Activated naive CD4-positive, alpha-beta T cell (primary cell): ENCODE results near the gene DZANK1.
"Not testable (repeated sequence)": the region's sequence is repeated elsewhere in the genome, so short reads cannot be mapped to it uniquely, and the experiment has no call there.

ENCODE experiments used
- DNase-seq, 4 experiments: peaks; one replicate each; lab custom pipeline; 2025; lab: John Stamatoyannopoulos, UW

DZANK1 gene

DNA sequence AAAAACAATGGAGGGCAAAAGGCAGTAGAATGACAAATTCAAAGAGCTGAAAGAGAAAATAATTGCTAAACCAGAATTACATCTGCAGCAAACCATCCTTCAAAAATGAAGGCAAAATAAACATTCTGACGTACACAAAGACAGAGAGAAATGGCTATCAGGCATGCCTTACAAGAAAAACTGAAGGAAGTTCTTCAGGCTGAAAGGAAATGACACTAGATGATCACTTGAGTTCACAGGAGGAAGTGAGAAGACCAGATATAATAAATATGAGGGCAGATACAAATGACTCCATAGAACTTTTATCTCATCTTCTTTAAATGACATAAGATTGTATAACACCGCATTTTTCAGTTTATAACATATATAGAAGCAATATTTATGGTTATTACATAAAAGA is 30.0 kb downstream of the DZANK1 start:
- no peak for DNase-seq

DNA sequence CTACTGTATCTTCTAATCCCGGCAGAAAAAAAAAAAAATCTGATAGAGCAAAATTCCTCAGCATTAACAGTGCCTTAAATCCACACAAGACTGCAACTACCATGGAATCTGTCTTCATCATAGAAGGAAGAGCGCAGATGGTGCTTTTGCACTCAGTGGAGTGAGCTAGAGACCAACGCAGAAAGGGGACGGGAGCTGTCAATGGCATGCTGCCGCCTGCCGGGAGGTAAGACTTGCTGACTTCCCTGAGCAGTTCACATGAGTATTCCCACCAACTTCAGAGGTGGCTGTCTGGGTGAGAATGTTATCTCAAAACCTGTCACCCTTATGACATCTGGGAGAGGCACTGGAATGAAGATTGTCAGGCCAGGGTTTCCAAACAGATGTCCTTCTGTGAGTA is 35.6 kb downstream of the DZANK1 start:
- no peak for DNase-seq

DNA sequence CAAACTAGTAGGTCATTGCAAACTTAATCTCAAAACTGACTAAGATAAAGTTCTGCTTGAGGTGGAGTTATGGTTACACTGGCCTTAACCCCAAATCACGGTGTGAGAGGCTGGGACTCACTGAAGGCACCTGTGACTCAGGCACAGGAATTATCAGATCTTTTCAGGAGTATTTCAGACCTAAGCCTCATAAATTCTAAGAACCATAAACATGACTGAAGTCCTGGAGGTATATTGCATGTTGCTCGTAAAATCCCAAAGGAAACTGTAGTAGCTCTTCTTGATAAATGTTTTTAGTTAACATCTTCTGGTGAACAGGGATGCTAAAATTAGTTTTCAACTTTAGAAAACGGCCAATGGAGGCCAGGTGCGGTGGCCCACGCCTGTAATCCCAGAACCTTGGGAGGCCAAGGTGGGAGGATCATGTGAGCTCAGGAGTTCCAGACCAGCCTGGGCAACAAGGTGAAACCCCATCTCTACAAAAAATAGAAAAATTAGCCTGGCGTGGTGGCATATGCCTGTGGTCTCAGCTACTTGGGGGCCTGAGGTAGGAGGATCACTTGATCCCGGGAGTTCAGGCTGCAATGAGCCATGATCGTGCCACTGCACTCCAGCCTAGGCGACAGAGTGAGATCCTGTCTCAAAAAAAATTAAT is 36.5 kb downstream of the DZANK1 start:
- no peak for DNase-seq

DNA sequence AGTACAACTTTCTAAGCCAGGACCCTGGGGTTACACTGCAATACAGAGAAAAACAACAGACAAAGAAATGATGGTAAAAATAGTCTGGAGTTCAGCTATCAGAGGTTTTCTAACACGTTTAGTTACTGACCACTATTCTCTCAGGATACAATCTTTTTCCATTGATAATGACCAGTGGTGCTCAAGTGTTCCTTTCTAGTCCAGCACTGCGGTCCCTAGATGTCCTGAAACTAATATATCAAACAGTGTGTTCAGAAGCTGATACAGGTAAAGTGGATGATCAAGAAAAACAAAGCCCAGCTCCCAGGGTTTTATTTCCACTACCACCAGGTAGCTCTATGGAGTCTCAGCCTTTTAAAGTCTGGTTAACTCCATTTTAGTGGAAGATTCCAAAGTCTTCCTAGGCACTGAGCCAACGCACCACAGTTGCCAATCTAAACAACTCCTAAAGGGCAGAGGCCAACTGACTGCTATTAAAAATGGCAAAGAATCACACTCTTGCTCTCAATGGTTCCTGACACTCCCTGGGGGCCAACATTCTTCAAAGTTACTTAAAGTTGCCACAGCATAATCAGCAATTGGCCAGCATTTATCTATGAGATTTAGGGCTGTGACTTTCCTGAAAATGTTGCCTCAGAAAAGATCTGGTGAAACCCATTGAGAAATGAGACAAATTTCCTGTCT is 38.2 kb downstream of the DZANK1 start:
- DNase-seq = no peak

DNA sequence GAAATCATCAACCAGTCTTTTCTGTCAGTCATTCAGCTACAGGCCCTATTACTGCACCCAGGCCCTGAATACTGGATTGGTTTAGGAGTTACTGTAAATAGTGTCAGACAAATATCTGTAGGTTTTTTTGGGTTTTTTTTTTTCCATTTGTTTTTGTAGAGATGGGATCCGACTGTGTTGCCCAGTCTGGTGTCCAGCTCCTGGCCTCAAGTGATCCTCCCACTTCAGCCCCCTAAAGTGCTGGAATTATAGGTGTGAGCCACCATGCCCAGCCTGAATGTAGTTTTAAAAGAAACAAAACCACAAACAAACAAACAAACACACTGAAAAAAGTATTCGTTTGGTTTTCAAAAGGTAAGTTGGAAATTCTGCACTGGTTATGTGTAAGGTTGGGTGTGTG is 39.6 kb downstream of the DZANK1 start:
- no peak for DNase-seq

- no peak for DNase-seq
These were observed 45.2 kb downstream of the DZANK1 start for GRCh38 chr20:18421608-18422007.

DNA sequence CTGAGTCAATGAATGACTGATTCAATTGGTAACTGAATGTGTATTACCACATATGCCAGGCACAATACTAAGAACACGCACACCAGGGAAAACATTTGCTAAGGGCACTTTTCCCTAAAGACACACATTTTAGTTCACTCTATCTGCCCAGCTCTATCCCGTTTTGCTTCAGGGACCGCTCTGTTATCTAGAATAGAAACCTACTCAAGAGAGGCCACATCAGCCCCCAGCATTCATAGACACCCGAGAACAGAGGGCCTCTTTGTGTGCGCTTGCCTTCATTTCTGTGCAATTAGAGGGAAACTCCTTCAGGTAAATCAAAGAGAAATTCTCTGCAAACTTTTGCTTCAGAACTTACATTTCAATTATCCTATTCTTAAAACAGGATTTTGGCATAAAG is 50.3 kb downstream of the DZANK1 start:
- no peak for DNase-seq

DNA sequence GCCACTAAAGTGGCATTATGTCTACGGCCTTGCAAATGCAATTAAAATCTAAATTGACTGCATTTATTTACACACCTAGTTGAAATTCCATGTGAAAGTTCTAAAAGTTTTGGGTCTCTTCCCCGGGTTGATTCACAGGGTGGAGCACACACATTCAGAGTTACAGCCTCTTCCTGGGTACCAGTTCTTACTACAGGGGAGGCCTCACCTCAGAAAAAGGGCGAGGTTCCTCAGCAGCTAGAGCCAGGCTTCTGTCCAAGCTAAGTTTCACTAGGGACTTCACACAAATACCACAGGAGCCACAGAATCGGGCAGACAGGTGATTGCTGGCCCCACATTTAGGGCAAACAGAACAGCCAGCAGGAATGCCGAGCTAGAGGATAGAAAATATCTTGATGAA is 52.7 kb downstream of the DZANK1 start:
- DNase-seq = no peak

DNA sequence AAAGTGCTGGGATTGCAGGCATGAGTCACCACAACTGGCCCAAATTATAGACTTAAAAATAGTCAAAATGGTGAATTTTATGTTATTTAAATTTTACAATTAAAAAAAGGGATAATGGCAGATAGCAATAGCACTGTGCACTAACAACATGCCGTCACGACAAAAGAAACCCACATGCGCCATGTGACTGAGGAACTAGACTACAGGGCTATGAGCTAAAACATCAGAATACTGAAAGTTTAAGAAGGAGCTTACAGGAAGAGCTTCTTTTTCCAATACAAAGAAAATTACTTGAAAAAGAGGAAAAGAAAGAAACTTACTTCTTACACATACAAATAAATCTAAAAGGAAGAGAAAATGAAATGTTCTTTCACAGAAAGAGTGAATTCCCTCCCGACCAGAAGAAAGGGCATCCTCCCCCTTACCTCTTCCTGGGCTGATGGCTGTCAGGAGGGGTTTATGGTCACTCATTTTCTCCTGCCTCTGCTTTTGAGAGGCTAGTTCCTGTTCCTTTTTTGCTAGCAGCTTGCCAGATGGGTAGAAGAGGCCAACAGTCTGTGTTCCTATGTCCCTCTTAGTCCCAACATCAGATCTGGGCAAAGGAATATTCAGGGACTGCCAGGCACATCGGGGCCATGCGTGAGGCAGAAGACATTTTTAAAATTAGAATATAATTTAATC is 54.5 kb downstream of the DZANK1 start:
- DNase-seq = no peak

DNA sequence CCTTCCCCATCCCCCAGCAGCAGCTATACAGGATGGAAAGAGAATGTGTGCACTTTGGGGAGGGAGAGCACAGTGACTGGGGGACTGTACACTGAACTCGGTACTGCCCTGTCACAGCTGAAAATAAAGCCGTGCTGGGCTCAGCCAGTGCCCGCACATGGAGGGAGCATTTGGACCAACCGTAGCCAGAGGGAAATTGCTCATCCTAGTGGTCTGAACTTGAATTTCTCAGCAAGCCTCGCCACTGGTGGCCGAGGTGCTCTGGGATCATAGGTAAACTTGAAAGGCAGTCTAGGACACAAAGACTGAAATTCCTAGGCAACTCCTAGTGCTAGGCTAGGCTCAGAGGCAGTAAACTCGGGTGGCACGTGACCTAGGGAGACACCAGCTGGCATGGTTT is 61.0 kb downstream of the DZANK1 start:
- no peak for DNase-seq

DNA sequence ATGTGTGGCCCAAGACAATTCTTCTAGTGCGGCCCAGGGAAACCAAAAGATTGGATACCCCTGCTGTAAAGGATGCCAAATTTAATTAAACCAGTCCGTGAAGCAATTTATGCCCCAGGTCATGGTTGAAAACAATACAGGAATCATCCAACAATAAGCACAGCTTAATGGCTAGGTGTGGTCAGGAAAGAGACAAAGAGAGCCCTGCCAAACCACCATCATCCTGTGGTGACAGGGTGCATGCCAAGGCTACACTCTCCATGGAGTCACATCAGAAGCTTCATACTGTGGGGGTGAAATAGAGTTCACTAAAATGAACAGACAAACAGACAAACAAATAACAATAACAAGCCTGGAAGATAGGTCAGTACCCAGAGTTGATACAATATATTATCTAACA is 62.7 kb downstream of the DZANK1 start:
- no peak for DNase-seq

GRCh38 chr20:18403269-18403668 is 63.6 kb downstream of the DZANK1 start:
- DNase-seq = no peak

- DNase-seq = no peak
These were observed 65.5 kb downstream of the DZANK1 start for GRCh38 chr20:18401305-18401704.

GRCh38 chr20:18400460-18400859 is 66.4 kb downstream of the DZANK1 start:
- DNase-seq = no peak

DNA sequence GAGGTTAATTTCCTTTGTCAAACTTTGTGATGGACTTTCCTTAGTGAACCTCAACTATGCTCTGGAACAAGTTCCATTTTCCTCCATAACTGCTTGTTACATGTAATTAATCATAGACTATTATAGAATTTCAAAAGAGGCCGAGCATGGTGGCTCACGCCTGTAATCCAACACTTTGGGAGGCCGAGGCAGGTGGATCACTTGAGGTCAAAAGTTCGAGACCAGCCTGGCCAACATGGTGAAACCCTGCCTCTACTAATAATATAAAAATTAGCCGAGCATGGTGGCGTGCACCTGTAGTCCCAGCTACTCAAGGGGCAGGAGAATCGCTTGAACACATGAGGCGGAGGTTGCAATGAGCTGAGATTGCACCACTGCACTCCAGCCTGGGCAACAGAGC is 68.1 kb downstream of the DZANK1 start:
- not testable (repeated sequence) for DNase-seq

- DNase-seq = no peak
These were observed 69.8 kb downstream of the DZANK1 start for GRCh38 chr20:18397030-18397429.

GRCh38 chr20:18395544-18395943 is 71.3 kb downstream of the DZANK1 start:
- no peak for DNase-seq

DNA sequence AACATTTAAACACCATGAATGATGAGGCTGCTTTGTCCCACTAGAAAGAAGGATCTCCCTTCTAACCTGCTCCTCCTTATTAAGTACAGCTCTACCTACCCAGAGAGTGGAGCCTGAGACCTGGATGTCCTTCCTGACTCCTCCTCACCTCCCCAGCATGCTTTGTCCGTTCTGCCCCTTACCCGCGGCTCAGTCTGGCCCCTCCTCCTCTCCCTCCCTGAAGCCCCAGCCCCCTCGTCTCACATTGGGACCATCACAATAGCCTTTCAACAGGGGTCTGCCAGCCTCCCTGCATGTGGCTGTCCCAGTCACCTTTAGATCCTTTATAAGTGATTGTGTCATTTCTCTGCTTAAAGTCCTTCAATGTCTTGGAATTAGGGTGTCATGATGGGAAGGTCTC is 72.5 kb downstream of the DZANK1 start:
- DNase-seq = no peak

GRCh38 chr20:18391686-18392085 is 75.1 kb downstream of the DZANK1 start:
- no peak for DNase-seq

- no peak for DNase-seq
These were observed 76.6 kb downstream of the DZANK1 start for GRCh38 chr20:18390201-18390600.

- no peak for DNase-seq
These were observed 78.0 kb downstream of the DZANK1 start for GRCh38 chr20:18388860-18389259.

- DNase-seq = no peak
These were observed 85.8 kb downstream of the DZANK1 start for GRCh38 chr20:18380908-18381529.

DNA sequence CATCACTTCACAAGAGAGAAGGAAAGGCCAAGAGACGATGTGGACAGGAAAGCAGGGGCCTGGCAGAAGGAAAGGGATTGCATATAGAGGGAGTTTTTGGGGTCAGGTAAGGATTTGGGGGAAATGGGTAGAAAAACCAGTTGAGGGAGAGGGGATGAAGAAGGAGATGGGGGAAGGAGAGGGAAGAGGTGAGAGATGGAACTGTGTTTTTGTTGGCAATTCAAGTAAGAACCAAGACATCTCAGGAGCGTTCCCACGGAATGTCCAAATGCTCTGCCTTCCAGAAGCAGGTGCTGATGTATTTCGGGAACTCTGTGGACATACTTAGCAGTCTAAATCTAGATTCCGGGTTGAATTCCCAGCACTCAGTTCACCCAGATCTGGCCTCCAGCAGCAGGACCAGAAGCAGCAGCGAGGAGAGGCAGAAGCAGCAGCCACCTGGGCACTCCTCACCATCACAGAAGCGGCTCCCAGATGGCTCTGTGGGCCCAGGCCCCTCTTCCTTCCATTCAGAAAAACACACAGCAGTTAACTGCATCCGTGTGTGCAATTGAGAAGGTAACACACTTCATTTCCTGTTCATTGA is 88.8 kb downstream of the DZANK1 start:
- DNase-seq = no peak
